Stimulated activated memory B cell treated with anti-CD40 and anti-IgM and Interleukin-4, amounts not matched to agents 10 μg/mL and 1 μg/mL and 100 μg/mL, for 72 hours (primary cell): ENCODE results near the gene DMRT3.

Experiments
- ATAC-seq: fragments of 150-1000 bp; cut with Tn5 transposase; 2 replicates; pipeline ENCODE4 v1.10.0; 2021
- H3K27ac Mint-ChIP-seq: one replicate; pipeline ENCODE4 v1.8.0; 2022; ENCODE audit warnings: mild to moderate bottlenecking, mixed read lengths
- H3K27me3 Mint-ChIP-seq: one replicate; pipeline ENCODE4 v1.8.0; 2022; ENCODE audit warnings: mixed read lengths
- H3K36me3 Mint-ChIP-seq: one replicate; pipeline ENCODE4 v1.8.0; 2022; ENCODE audit warnings: mixed read lengths
- H3K4me1 Mint-ChIP-seq: one replicate; pipeline ENCODE4 v1.8.0; 2022; ENCODE audit warnings: mixed read lengths
- H3K4me3 Mint-ChIP-seq: one replicate; pipeline ENCODE4 v1.8.0; 2022; ENCODE audit warnings: mild to moderate bottlenecking, moderate library complexity, mixed read lengths
- H3K9me3 Mint-ChIP-seq: one replicate; pipeline ENCODE4 v1.8.0; 2022; ENCODE audit warnings: mixed read lengths

The DMRT3 gene

GRCh38 chr9:976258-976942, at the start of gene DMRT3:
Gene DMRT3 (plus strand): TSS chr9:976655. CDS start chr9:977002, 347 bp downstream.
- Mint-ChIP-seq H3K27me3 (peaks cover 86% of the 10 kb centered on the region), H3K27ac (no peak within 1 kb of the TSS), H3K9me3 (no peaks in the 10 kb centered on the region), H3K4me1 (peaks cover 5% of the 10 kb centered on the region), H3K36me3 (no peaks in the 10 kb centered on the region), H3K4me3 (no peak within 1 kb of the TSS)
- no peak for ATAC-seq

- Mint-ChIP-seq H3K4me3 (no peak overlapping the region), H3K27me3 (no peaks in the 10 kb centered on the region), H3K36me3 (no peaks in the 10 kb centered on the region), H3K27ac (no peak overlapping the region), H3K4me1 (no peaks in the 10 kb centered on the region), H3K9me3 (no peaks in the 10 kb centered on the region)
- no peak for ATAC-seq
Measured at GRCh38 chr9:926976-927375, 49.5 kb upstream of the DMRT3 start.

- H3K27me3 Mint-ChIP-seq: no peaks in the 10 kb centered on the region
- no peaks in the 10 kb centered on the region for H3K4me1 Mint-ChIP-seq
- ATAC-seq: no peak
- no peak overlapping the region for H3K4me3 Mint-ChIP-seq
- H3K9me3 Mint-ChIP-seq: no peaks in the 10 kb centered on the region
- no peak overlapping the region for H3K27ac Mint-ChIP-seq
- H3K36me3 Mint-ChIP-seq: no peaks in the 10 kb centered on the region
Measured at GRCh38 chr9:928363-929042, 48.0 kb upstream of the DMRT3 start.

- Mint-ChIP-seq H3K27me3 (peaks cover 3% of the 10 kb centered on the region), H3K27ac (no peak overlapping the region), H3K4me3 (no peak overlapping the region), H3K9me3 (no peaks in the 10 kb centered on the region), H3K4me1 (no peaks in the 10 kb centered on the region), H3K36me3 (no peaks in the 10 kb centered on the region)
- ATAC-seq: no peak
Measured at GRCh38 chr9:929719-930118, 46.7 kb upstream of the DMRT3 start.

- peaks cover 29% of the 10 kb centered on the region for H3K27me3 Mint-ChIP-seq
- no peak for ATAC-seq
- no peak overlapping the region for H3K27ac Mint-ChIP-seq
- no peaks in the 10 kb centered on the region for H3K4me1 Mint-ChIP-seq
- no peaks in the 10 kb centered on the region for H3K36me3 Mint-ChIP-seq
- H3K9me3 Mint-ChIP-seq: peaks cover 3% of the 10 kb centered on the region
- no peak overlapping the region for H3K4me3 Mint-ChIP-seq
Measured at GRCh38 chr9:933356-933755, 43.1 kb upstream of the DMRT3 start.

- no peak for ATAC-seq
- Mint-ChIP-seq H3K27ac (no peak overlapping the region), H3K4me1 (no peaks in the 10 kb centered on the region), H3K4me3 (no peak overlapping the region), H3K9me3 (peaks cover 9% of the 10 kb centered on the region), H3K36me3 (no peaks in the 10 kb centered on the region), H3K27me3 (peaks cover 50% of the 10 kb centered on the region)
Measured at GRCh38 chr9:935348-935965, 41.0 kb upstream of the DMRT3 start.

GRCh38 chr9:942805-943580, 33.5 kb upstream of the DMRT3 start:
- Mint-ChIP-seq H3K9me3 (peaks cover 7% of the 10 kb centered on the region), H3K27me3 (peaks cover 57% of the 10 kb centered on the region), H3K27ac (no peak overlapping the region), H3K4me1 (no peaks in the 10 kb centered on the region), H3K4me3 (no peak overlapping the region), H3K36me3 (no peaks in the 10 kb centered on the region)
- no peak for ATAC-seq

- Mint-ChIP-seq H3K4me1 (no peaks in the 10 kb centered on the region), H3K27ac (no peak overlapping the region), H3K4me3 (no peak overlapping the region), H3K9me3 (no peaks in the 10 kb centered on the region), H3K27me3 (peaks cover 28% of the 10 kb centered on the region), H3K36me3 (no peaks in the 10 kb centered on the region)
- ATAC-seq: no peak
Measured at GRCh38 chr9:947985-948384, 28.5 kb upstream of the DMRT3 start.

GRCh38 chr9:948497-948896, 28.0 kb upstream of the DMRT3 start:
- no peaks in the 10 kb centered on the region for H3K4me1 Mint-ChIP-seq
- H3K27ac Mint-ChIP-seq: no peak overlapping the region
- H3K36me3 Mint-ChIP-seq: no peaks in the 10 kb centered on the region
- peaks cover 23% of the 10 kb centered on the region for H3K27me3 Mint-ChIP-seq
- ATAC-seq: no peak
- no peak overlapping the region for H3K4me3 Mint-ChIP-seq
- no peaks in the 10 kb centered on the region for H3K9me3 Mint-ChIP-seq

GRCh38 chr9:950139-950538, 26.3 kb upstream of the DMRT3 start:
- no peak overlapping the region for H3K27ac Mint-ChIP-seq
- ATAC-seq: no peak
- no peak overlapping the region for H3K4me3 Mint-ChIP-seq
- no peaks in the 10 kb centered on the region for H3K9me3 Mint-ChIP-seq
- H3K27me3 Mint-ChIP-seq: peaks cover 22% of the 10 kb centered on the region
- no peaks in the 10 kb centered on the region for H3K4me1 Mint-ChIP-seq
- no peaks in the 10 kb centered on the region for H3K36me3 Mint-ChIP-seq

GRCh38 chr9:952546-952945, 23.9 kb upstream of the DMRT3 start:
- H3K4me3 Mint-ChIP-seq: no peak overlapping the region
- ATAC-seq: no peak
- H3K4me1 Mint-ChIP-seq: no peaks in the 10 kb centered on the region
- no peaks in the 10 kb centered on the region for H3K36me3 Mint-ChIP-seq
- H3K9me3 Mint-ChIP-seq: no peaks in the 10 kb centered on the region
- peaks cover 12% of the 10 kb centered on the region for H3K27me3 Mint-ChIP-seq
- no peak overlapping the region for H3K27ac Mint-ChIP-seq

- Mint-ChIP-seq H3K9me3 (no peaks in the 10 kb centered on the region), H3K27me3 (peaks cover 40% of the 10 kb centered on the region), H3K27ac (no peak overlapping the region), H3K36me3 (no peaks in the 10 kb centered on the region), H3K4me1 (no peaks in the 10 kb centered on the region), H3K4me3 (no peak overlapping the region)
- ATAC-seq: no peak
Measured at GRCh38 chr9:959105-959504, 17.4 kb upstream of the DMRT3 start.

- no peak for ATAC-seq
- Mint-ChIP-seq H3K4me3 (no peak overlapping the region), H3K4me1 (no peaks in the 10 kb centered on the region), H3K27me3 (peaks cover 48% of the 10 kb centered on the region), H3K9me3 (no peaks in the 10 kb centered on the region), H3K27ac (no peak overlapping the region), H3K36me3 (no peaks in the 10 kb centered on the region)
Measured at GRCh38 chr9:959914-960313, 16.5 kb upstream of the DMRT3 start.

GRCh38 chr9:962023-962422, 14.4 kb upstream of the DMRT3 start:
- H3K27me3 Mint-ChIP-seq: peaks cover 58% of the 10 kb centered on the region
- no peak for ATAC-seq
- H3K27ac Mint-ChIP-seq: no peak overlapping the region
- H3K4me3 Mint-ChIP-seq: no peak overlapping the region
- H3K4me1 Mint-ChIP-seq: no peaks in the 10 kb centered on the region
- H3K9me3 Mint-ChIP-seq: no peaks in the 10 kb centered on the region
- H3K36me3 Mint-ChIP-seq: no peaks in the 10 kb centered on the region

GRCh38 chr9:965497-965896, 11.0 kb upstream of the DMRT3 start:
- no peaks in the 10 kb centered on the region for H3K36me3 Mint-ChIP-seq
- no peak overlapping the region for H3K27ac Mint-ChIP-seq
- H3K4me1 Mint-ChIP-seq: peaks cover 9% of the 10 kb centered on the region
- peaks cover 2% of the 10 kb centered on the region for H3K9me3 Mint-ChIP-seq
- peaks cover 86% of the 10 kb centered on the region for H3K27me3 Mint-ChIP-seq
- H3K4me3 Mint-ChIP-seq: no peak overlapping the region
- ATAC-seq: no peak
